ENCODE data around the gene ARSK. TPM values are rescaled to one million over a fixed set of nuclear protein-coding genes. Genes with fewer than 3 reads are reported as not detected.

Gene ARSK
- total RNA-seq, 2 donors from 2014 or later, result 4.3 to 6.2 TPM

GRCh38 chr5:95646569-95647431, 91.9 kb downstream of the ARSK start, which contains the start of gene RFESD:
RFESD (plus strand) TSS chr5:95646777; CDS start chr5:95652272, 5,495 bp downstream.
- Histone ChIP-seq H3K4me1 (peaks cover 75% of the 10 kb centered on the region), H3K9me3 (no peaks in the 10 kb centered on the region), H3K4me3 (no peak within 1 kb of the TSS), H3K36me3 (replicated peaks in 1 of 2; ENCODE audit: insufficient read depth in 1 of 2, low read depth in 2 of 2) (no peaks in the 10 kb centered on the region), H3K27me3 (no peaks in the 10 kb centered on the region), H3K27ac (peak within 1 kb of the TSS; percentile 93 to 99 (median 96))
- TF ChIP-seq CTCF (IDR thresholded peaks at IDR 0.05), result peak in 5 of 7 experiments; percentile 10 to 43 (median 24)
- TF ChIP-seq POLR2A (IDR thresholded peaks at IDR 0.05), result peak; percentile 90 to 98 (median 98)
- 1 to 2% methylated on average over 7 to 60 of the region's 60 CpGs for WGBS, 2 donors
- DNase-seq (peak; percentile 100), ATAC-seq (peak; percentile 89)
- intact Hi-C loops (cut with DNase I), result no loop called here

- TF ChIP-seq POLR2A (IDR thresholded peaks at IDR 0.05) (no peak), CTCF (IDR thresholded peaks at IDR 0.05) (no peak)
- peak overlapping the region; percentile 93 to 99 (median 96) for H3K27ac ChIP-seq
- ATAC-seq, result no peak
- 46 to 47% methylated on average over 12 of the region's 12 CpGs for WGBS, 2 donors
- peaks cover 62% of the 10 kb centered on the region for H3K4me1 ChIP-seq
- intact Hi-C loops (cut with DNase I), result no loop called here
- H3K4me3 ChIP-seq, result no peak overlapping the region
- no peak for DNase-seq
- H3K9me3 ChIP-seq, result no peaks in the 10 kb centered on the region
- H3K36me3 ChIP-seq (replicated peaks in 1 of 2; ENCODE audit: insufficient read depth in 1 of 2, low read depth in 2 of 2), result no peaks in the 10 kb centered on the region
- no peaks in the 10 kb centered on the region for H3K27me3 ChIP-seq
Measured at GRCh38 chr5:95647886-95648860, 93.3 kb downstream of the ARSK start.

- Histone ChIP-seq H3K36me3 (replicated peaks in 1 of 2; ENCODE audit: insufficient read depth in 1 of 2, low read depth in 2 of 2) (no peaks in the 10 kb centered on the region), H3K9me3 (no peaks in the 10 kb centered on the region), H3K27me3 (no peaks in the 10 kb centered on the region), H3K4me3 (no peak overlapping the region), H3K4me1 (peaks cover 52% of the 10 kb centered on the region), H3K27ac (no peak overlapping the region)
- intact Hi-C loops (cut with DNase I), result no loop called here
- ATAC-seq, result no peak
- no peak for TF ChIP-seq POLR2A (IDR thresholded peaks at IDR 0.05)
- peak in 1 of 7 experiments; percentile 2 for TF ChIP-seq CTCF (IDR thresholded peaks at IDR 0.05)
- DNase-seq, result no peak
Measured at GRCh38 chr5:95649274-95649673, 94.4 kb downstream of the ARSK start.

- no peak for DNase-seq
- H3K4me3 ChIP-seq, result no peak overlapping the region
- no peak overlapping the region for H3K27ac ChIP-seq
- no peak for TF ChIP-seq POLR2A (IDR thresholded peaks at IDR 0.05)
- TF ChIP-seq CTCF (IDR thresholded peaks at IDR 0.05), result no peak
- ATAC-seq, result no peak
- no peaks in the 10 kb centered on the region for H3K36me3 ChIP-seq (replicated peaks in 1 of 2; ENCODE audit: insufficient read depth in 1 of 2, low read depth in 2 of 2)
- peaks cover 47% of the 10 kb centered on the region for H3K4me1 ChIP-seq
- H3K27me3 ChIP-seq, result no peaks in the 10 kb centered on the region
- intact Hi-C loops (cut with DNase I), result loop anchor here (10.0 kb wide), 1 partner anchor 185 kb away; no protein-coding TSS in a partner anchor
- no peaks in the 10 kb centered on the region for H3K9me3 ChIP-seq
Measured at GRCh38 chr5:95649842-95650620, 95.1 kb downstream of the ARSK start.
